Activated T-cell treated with anti-CD3 and anti-CD28 coated beads for 24 hours (primary cell): ENCODE data around the gene POU3F1.

Experiments used
- DNase-seq: peaks from one replicate; pipeline ENCODE4 v3.0.0-alpha.2; 2020; ENCODE audit warnings: low read depth

Gene POU3F1

GRCh38 chr1:38073534-38074301 lies 27.1 kb upstream of the POU3F1 start:
- no peak for DNase-seq

DNA sequence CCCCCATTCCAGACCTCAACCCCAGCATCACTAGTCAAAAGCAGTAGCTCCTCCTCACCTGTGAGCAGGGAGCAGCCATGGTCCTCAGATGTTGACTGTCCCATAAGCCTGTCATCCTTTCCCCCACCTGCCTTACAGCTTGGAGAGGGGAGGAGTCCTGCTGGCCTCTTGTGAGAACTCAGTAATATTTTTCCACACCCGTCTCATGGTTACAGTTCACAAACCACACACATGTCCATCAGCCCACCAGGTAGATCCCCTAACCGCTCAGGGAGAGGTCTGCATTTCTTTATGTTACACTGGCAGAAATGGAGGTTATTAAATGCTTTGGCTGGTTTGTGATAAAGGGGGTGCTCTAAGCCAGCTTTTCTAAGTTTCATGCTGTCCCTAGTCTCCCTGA lies 26.3 kb upstream of the POU3F1 start:
- DNase-seq: no peak

DNA sequence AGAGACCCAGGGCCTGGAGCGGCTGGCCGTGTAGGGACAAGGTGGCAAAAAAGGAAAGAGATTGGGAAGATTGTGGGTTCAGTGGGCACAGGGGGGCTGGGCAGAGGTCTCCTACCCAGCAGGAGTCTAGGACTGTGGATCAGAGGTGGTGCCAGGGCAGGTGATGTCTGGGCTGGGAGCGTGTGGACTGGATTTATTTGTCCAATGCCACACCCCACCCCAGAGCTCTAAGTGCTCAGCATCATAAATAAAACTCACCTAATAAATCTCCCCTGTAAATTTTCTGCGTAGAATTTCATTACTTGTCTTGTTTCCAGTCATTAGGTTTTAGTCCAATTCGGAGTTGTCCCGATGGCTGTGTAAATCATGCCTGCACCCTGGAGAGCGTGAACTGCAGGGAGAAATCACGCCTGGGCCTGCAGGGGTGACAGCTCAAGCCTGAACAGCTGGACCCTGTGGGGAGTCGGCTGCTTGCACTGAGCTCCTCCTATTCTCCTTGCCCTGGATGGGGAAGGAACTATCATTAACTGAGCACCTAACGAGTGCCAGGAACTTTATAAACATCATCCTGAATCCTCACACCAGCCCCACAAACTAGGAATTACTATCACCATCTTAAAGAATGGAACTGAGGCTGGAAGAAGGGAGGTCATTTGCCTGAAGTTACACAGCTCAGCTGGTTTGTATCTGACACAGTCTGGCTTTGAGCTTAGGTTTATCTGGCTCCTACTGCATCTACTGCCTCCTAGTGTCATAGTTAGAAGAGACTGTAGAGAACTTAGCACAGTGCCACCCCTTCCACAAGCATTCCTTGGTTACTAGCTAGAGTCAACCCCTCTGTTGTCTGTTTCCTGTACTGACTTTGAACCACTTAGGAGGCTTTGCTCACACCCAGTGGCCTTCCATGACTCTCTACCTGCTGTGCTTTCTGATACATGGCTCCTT lies 25.0 kb upstream of the POU3F1 start:
- no peak for DNase-seq

- no peak for DNase-seq
These were observed 22.4 kb upstream of the POU3F1 start for GRCh38 chr1:38068980-38069340.

GRCh38 chr1:38068220-38068979 lies 21.8 kb upstream of the POU3F1 start:
- DNase-seq: no peak

- no peak for DNase-seq
These were observed 17.8 kb upstream of the POU3F1 start for GRCh38 chr1:38064197-38064903.

DNA sequence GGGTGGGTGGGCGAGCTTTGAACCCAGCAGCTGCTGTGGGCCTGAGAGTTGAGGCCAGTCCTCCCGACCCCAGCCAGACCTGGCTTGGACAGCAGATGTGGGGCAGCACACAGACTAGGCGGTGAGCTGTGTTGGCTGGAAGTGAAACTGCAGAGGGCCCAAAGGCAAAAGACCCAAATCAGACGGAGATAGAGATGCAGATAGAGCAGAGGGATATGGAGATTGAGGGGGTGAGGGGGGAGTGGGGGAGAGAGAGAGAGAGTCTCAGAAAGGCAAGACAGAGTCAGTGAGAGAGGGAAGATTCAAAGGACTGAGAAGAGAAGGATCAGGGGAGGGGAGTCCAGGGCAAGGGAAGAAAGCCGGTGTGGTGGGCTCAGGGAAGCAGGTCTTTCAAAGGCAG lies 17.0 kb upstream of the POU3F1 start:
- DNase-seq: no peak

GRCh38 chr1:38062361-38063288 lies 16.0 kb upstream of the POU3F1 start:
- DNase-seq: no peak

DNA sequence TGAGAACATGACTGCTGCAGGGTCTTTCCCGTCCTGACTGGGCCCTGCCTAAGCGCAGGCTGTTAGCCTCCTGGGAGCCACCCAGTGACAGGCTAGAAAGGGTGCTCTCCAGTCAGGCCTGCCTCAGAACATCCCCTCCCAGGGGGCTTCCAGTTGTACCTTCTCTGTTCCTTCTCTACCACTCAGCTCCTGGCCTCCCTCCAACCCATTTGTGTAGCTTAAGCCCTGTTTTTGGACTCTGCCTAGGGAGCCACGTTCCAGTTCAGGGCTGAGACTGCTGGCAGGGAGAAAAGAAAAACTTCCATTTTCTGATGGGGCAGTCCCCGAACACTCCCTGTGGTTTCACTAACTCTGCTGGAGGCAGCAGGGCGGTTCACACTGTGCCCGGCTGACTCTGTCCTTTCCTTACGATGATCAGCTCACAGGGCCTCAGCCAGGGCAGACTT lies 15.3 kb upstream of the POU3F1 start:
- DNase-seq: no peak

DNA sequence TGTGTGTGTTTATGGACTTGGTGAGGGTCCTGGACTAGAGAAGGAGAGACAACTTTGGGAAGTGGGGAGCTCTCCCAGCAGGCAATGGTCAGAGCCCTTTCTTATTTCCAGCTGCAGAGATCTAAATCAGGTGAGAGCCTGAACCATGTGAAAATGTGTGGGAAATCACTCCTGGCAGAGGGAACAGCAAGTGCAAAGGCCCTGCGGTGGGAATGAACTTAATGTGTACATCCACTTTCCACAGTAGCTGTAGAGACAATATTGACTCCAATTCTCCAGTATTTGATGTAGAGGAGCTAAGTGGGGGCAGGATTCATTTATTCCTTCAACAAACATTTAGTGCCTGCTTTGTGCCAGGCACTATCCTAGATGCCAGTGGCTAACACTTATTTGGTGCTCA lies 14.7 kb upstream of the POU3F1 start:
- DNase-seq: no peak

- no peak for DNase-seq
These were observed 13.9 kb upstream of the POU3F1 start for GRCh38 chr1:38060498-38060897.

- no peak for DNase-seq
These were observed 13.2 kb upstream of the POU3F1 start for GRCh38 chr1:38059635-38060250.

DNA sequence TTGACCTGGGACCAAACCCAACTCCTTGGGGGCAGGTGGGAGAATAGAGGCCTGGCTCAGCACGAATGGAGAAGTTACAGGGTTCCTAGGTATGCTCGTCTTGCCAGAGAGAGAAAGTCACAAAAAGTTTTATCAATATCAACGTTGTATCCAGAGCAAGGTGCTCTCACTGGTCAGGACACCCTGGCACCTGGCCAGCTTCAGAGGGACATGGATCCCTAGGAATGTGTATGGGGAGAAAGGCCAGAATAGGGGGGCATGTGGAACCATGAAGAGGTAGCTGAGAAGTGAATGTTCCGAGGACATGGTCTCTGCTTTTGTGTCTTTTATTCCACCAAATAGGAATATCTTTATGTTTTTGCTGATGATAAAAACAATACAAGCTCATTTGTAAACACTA lies 9.4 kb upstream of the POU3F1 start:
- no peak for DNase-seq

DNA sequence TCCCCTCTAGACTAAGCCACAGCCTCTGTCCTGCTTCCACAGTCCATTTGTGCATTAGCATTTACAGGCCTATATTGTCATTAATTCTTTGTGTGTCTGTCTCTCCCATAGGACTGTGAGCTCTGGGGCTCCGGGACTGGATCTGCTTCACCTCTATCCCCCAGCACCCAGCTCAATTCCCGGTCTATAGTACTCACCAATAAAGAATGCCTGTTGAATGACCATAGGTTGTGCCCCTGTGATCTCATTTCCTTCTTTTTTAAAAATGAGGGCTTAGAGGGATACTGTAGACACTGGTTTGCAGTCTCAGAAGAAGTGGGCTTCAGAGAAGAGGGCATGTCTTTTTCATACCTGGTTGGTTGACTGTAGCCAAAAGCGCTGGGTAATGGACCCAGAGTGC lies 8.8 kb upstream of the POU3F1 start:
- DNase-seq: no peak

- no peak for DNase-seq
These were observed 7.0 kb upstream of the POU3F1 start for GRCh38 chr1:38053416-38054091.

GRCh38 chr1:38052750-38053415 lies 6.3 kb upstream of the POU3F1 start:
- no peak for DNase-seq

GRCh38 chr1:38051079-38051543 lies 4.5 kb upstream of the POU3F1 start:
- no peak for DNase-seq

DNA sequence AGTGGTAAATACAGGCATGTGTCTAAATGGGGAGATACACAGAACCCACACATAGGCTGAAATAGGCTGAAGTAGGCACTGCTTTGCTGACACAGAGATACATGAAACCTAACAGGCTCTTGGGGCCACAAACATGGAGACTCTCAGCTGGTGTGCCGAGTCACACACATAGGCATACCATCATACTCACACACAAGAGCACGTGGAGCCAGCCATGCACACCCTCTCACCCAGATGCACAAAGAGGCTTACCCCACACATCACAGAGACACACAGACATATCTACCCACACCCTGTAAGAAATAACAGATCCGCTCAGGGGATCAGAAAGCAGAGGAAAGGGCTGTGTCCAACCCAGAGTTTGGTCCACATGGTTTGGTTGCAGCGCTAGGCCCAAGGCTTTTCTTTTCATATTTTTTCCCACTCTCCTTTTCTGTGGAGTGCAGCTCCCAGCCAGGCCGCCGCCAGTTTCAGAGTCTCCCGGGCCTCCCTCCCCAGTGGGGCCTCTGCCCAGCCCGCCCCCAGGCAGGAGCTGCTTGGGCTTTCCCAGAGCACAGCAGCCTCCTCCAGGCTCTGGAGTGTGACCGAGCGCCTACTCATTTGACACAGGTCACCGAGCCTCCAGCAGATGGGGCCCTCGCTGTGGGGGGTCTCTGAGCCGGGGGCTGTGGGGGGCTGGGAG lies 3.9 kb upstream of the POU3F1 start:
- no peak for DNase-seq
